HepG2 (cell line): ENCODE results near the gene LDB2. TPM values are rescaled to one million over a fixed set of nuclear protein-coding genes. Genes with fewer than 3 reads are reported as not detected.
A peak's percentile ranks its signal among the peaks of the same experiment; 100 is the strongest.

Source experiments
- AKAP8 ChIP-seq: sonication (generic); formaldehyde crosslinking; IDR thresholded peaks from 2 replicates; pipeline ENCODE4 v1.5.1; 2020; ENCODE audit warnings: mild to moderate bottlenecking, missing genetic modification reagents
- ARID5B ChIP-seq: IDR thresholded peaks from 2 replicates; pipeline ENCODE4 v1.4.0; 2020; ENCODE audit warnings: mild to moderate bottlenecking, missing genetic modification reagents
- ATRX ChIP-seq: sonication (generic); formaldehyde crosslinking; IDR thresholded peaks from 2 replicates; pipeline ENCODE4 v1.4.0; 2020; ENCODE audit warnings: missing genetic modification reagents, borderline replicate concordance
- E2F1 ChIP-seq: sonication (generic); formaldehyde crosslinking; IDR thresholded peaks from 2 replicates; pipeline ENCODE4 v1.5.0; 2020; ENCODE audit warnings: missing genetic modification reagents
- E2F2 ChIP-seq: sonication (generic); formaldehyde crosslinking; IDR thresholded peaks from 2 replicates; pipeline ENCODE4 v1.4.0; 2020; ENCODE audit warnings: missing genetic modification reagents, borderline replicate concordance
- FOXA1 ChIP-seq, 2 experiments: fragments of 450-650 bp in 1 of 2; sonication (generic) in 1 of 2; formaldehyde crosslinking in 1 of 2; IDR thresholded peaks; 2 replicates each; pipeline versions ENCODE4 v1.4.0 to v1.6.1; 2016 to 2020; ENCODE audit warnings: missing genetic modification reagents in 1 of 2
- FOXP1 ChIP-seq, 2 experiments: fragments of 450-650 bp in 1 of 2; IDR thresholded peaks; 2 replicates each; pipeline ENCODE4 v1.6.1; 2017 to 2018; ENCODE audit warnings: antibody characterized with exemption in 1 of 2
- HOMEZ ChIP-seq: IDR thresholded peaks from 2 replicates; pipeline ENCODE4 v1.6.1; 2016; ENCODE audit warnings: low read depth
- KAT8 ChIP-seq: IDR thresholded peaks from 2 replicates; pipeline ENCODE4 v1.6.1; 2016; ENCODE audit warnings: missing genetic modification reagents, missing compliant biosample characterization
- NRL ChIP-seq: sonication (generic); formaldehyde crosslinking; IDR thresholded peaks from 2 replicates; pipeline ENCODE4 v1.5.0; 2020; ENCODE audit warnings: missing genetic modification reagents, mild to moderate bottlenecking, moderate library complexity, borderline replicate concordance
- PCBP2 ChIP-seq: fragments of 200-400 bp; formaldehyde crosslinking; optimal IDR thresholded peaks from 2 replicates; pipeline ENCODE3; 2018; ENCODE audit warnings: low read length, low read depth; ENCODE audit not compliant: poor library complexity, severe bottlenecking
- SAP130 ChIP-seq: IDR thresholded peaks from 2 replicates; pipeline ENCODE4 v1.6.1; 2016; ENCODE audit warnings: low read depth
- SOX6 ChIP-seq, 2 experiments: fragments of 450-650 bp in 1 of 2; sonication (generic) in 1 of 2; formaldehyde crosslinking in 1 of 2; IDR thresholded peaks; 2 replicates each; pipeline versions ENCODE4 v1.4.0 to v1.6.1; 2017 to 2020; ENCODE audit warnings: antibody characterized with exemption in 1 of 2, mild to moderate bottlenecking in 1 of 2, missing genetic modification reagents in 1 of 2
- THAP9 ChIP-seq: sonication (generic); formaldehyde crosslinking; IDR thresholded peaks from 2 replicates; pipeline ENCODE4; 2020; ENCODE audit warnings: missing genetic modification reagents, mild to moderate bottlenecking, borderline replicate concordance
- ZFP36L2 ChIP-seq: sonication (generic); formaldehyde crosslinking; IDR thresholded peaks from 2 replicates; pipeline ENCODE4 v1.4.0; 2020; ENCODE audit warnings: missing genetic modification reagents
- ZNF207 ChIP-seq: fragments of 450-650 bp; IDR thresholded peaks from 2 replicates; pipeline ENCODE4 v1.6.1; 2016; ENCODE audit warnings: antibody characterized with exemption, borderline replicate concordance
- ZNF644 ChIP-seq: IDR thresholded peaks from 2 replicates; pipeline ENCODE4 v1.6.1; 2016; ENCODE audit warnings: low read depth
- ZNF747 ChIP-seq: sonication (generic); formaldehyde crosslinking; IDR thresholded peaks from 2 replicates; pipeline ENCODE4 v1.8.1; 2023; ENCODE audit warnings: missing genetic modification reagents, mild to moderate bottlenecking, borderline replicate concordance
- polyA plus RNA-seq, 8 experiments: library from polyadenylated mRNA; depleted of rRNA in 3 of 8; stranded (reverse) in 7 of 8; unstranded in 1 of 8; fragments of >200 nt; fragmentation: Illumina TruSeq in 4 of 8; extraction: Trizol in 4 of 8; gene quantifications; 2 replicates each; pipeline versions ENCODE4 v1.2.1 to v1.2.3, GENCODE V29; 2011 to 2016; ENCODE audit warnings: low read depth in 4 of 8, missing spikeins in 1 of 8, mixed read lengths in 1 of 8; ENCODE audit not compliant: insufficient read depth in 1 of 8
- total RNA-seq, 5 experiments: library from RNA; depleted of rRNA; stranded (reverse); fragments of >200 nt; fragmentation: Illumina TruSeq; extraction: Trizol; gene quantifications; 2 replicates each; pipeline ENCODE4 v1.2.3, GENCODE V29; 2016; ENCODE audit warnings: low read depth in 1 of 5

Gene LDB2
- total and polyA plus RNA-seq, 2 of the 13 experiments (the other 11 are each of a cell fraction or from before 2014, with no cell fraction given) = not detected

- TF ChIP-seq NRL (CRISPR knock-in tag) (no peak), FOXA1 (IDR thresholded peaks at IDR 0.05) (no peak), FOXA1 (CRISPR knock-in tag; IDR thresholded peaks at IDR 0.05) (peak; percentile 70), FOXP1 (IDR thresholded peaks at IDR 0.05) (0 out of 2 replicates have a peak, but pooled peaks have one; percentile 31), FOXP1 (CRISPR knock-in tag; IDR thresholded peaks at IDR 0.05) (peak; percentile 80), ZNF207 (no peak), SAP130 (CRISPR knock-in tag) (peak; percentile 53; the same call in 1 of the 2 replicates), HOMEZ (CRISPR knock-in tag) (peak; percentile 64; the same call in 1 of the 2 replicates), ZNF644 (peak; percentile 74), KAT8 (CRISPR knock-in tag) (0 out of 2 replicates have a peak, but pooled peaks have one; percentile 30), ARID5B (CRISPR knock-in tag) (peak; percentile 83), E2F1 (CRISPR knock-in tag) (no peak), ZNF747 (no peak), THAP9 (CRISPR knock-in tag) (no peak), PCBP2 (no peak), AKAP8 (CRISPR knock-in tag) (no peak), ATRX (no peak), SOX6 (IDR thresholded peaks at IDR 0.05) (no peak), SOX6 (CRISPR knock-in tag; IDR thresholded peaks at IDR 0.05) (peak; percentile 88), ZFP36L2 (CRISPR knock-in tag) (no peak), E2F2 (CRISPR knock-in tag) (no peak)
Observed at GRCh38 chr4:16835597-16836247, 62.7 kb downstream of the LDB2 start (continued).
